HTERT RPE-1 (cell line): ENCODE data around the gene DYNLT1.

Experiments used
- in situ Hi-C: fragments of 300-500 bp; cut with MboI; formaldehyde crosslinking; loops from 4 replicates; pipeline ENCODE4 v1.14.3; 2020; ENCODE audit warnings: low sequenced_read_pairs

Gene DYNLT1

GRCh38 chr6:158604048-158604406, 40.5 kb downstream of the DYNLT1 start:
- in situ Hi-C loops = no loop called here

GRCh38 chr6:158603261-158604047, 41.1 kb downstream of the DYNLT1 start:
- in situ Hi-C loops = no loop called here

GRCh38 chr6:158599635-158600034, 44.9 kb downstream of the DYNLT1 start:
- in situ Hi-C loops = no loop called here

GRCh38 chr6:158597565-158597964, 47.0 kb downstream of the DYNLT1 start:
- in situ Hi-C loops = no loop called here

GRCh38 chr6:158596861-158597260, 47.7 kb downstream of the DYNLT1 start:
- in situ Hi-C loops = no loop called here

GRCh38 chr6:158595223-158595622, 49.3 kb downstream of the DYNLT1 start:
- in situ Hi-C loops = no loop called here

- in situ Hi-C loops = no loop called here
Measured at GRCh38 chr6:158593670-158594069, 50.9 kb downstream of the DYNLT1 start.

- in situ Hi-C loops = no loop called here
Measured at GRCh38 chr6:158591810-158592209, 52.7 kb downstream of the DYNLT1 start.

GRCh38 chr6:158591134-158591809, 53.3 kb downstream of the DYNLT1 start:
- in situ Hi-C loops = no loop called here

- in situ Hi-C loops = no loop called here
Measured at GRCh38 chr6:158589366-158589765, 55.2 kb downstream of the DYNLT1 start.

GRCh38 chr6:158586652-158587051, 57.9 kb downstream of the DYNLT1 start:
- in situ Hi-C loops = no loop called here
